ENCODE measurements around the gene TRMT13.
"Not testable (repeated sequence)": the region's sequence is repeated elsewhere in the genome, so short reads cannot be mapped to it uniquely, and the experiment has no call there.

The TRMT13 gene

GRCh38 chr1:100164702-100165101, 31.7 kb downstream of the TRMT13 start:
- DNase-seq = no peak

GRCh38 chr1:100168051-100168450, 35.1 kb downstream of the TRMT13 start:
- no peak for DNase-seq

- DNase-seq = no peak
Observed at GRCh38 chr1:100177295-100178041, 44.5 kb downstream of the TRMT13 start.

- DNase-seq = no peak
Observed at GRCh38 chr1:100178091-100178490, 45.1 kb downstream of the TRMT13 start, which contains the start of gene LRRC39. Gene LRRC39 (minus strand): TSS chr1:100178256. CDS start chr1:100168516, 9,740 bp downstream.

GRCh38 chr1:100183370-100183769, 50.4 kb downstream of the TRMT13 start:
- DNase-seq = no peak

GRCh38 chr1:100184536-100184935, 51.6 kb downstream of the TRMT13 start:
- no peak for DNase-seq

GRCh38 chr1:100187912-100188311, 54.9 kb downstream of the TRMT13 start:
- no peak for DNase-seq

- DNase-seq = no peak
Observed at GRCh38 chr1:100188617-100189016, 55.7 kb downstream of the TRMT13 start.

- no peak for DNase-seq
Observed at GRCh38 chr1:100198596-100198995, 65.6 kb downstream of the TRMT13 start.

- not testable (repeated sequence) for DNase-seq
Observed at GRCh38 chr1:100200060-100200459, 67.1 kb downstream of the TRMT13 start.
